MM.1S (cell line): ENCODE data around the gene CREB5.

Experiments used
- EZH2 ChIP-seq: fragments of 300-600 bp; sonication (generic); optimal IDR thresholded peaks from 2 replicates; pipeline ENCODE3; 2017; ENCODE audit warnings: low read depth, mild to moderate bottlenecking, antibody characterized with exemption, low read length, mixed read lengths
- EZH2phosphoT487 ChIP-seq: fragments of 300-600 bp; sonication (generic); IDR thresholded peaks from 2 replicates; pipeline ENCODE4 v1.6.1; 2018; ENCODE audit warnings: antibody characterized with exemption, low read length
- TF ChIP-seq, protein P1 (sequence below): fragments of 300-600 bp; sonication (generic); IDR thresholded peaks from 2 replicates; pipeline ENCODE4 v1.5.1; 2016; ENCODE audit warnings: antibody characterized with exemption, low read length, mixed read lengths

DNA sequence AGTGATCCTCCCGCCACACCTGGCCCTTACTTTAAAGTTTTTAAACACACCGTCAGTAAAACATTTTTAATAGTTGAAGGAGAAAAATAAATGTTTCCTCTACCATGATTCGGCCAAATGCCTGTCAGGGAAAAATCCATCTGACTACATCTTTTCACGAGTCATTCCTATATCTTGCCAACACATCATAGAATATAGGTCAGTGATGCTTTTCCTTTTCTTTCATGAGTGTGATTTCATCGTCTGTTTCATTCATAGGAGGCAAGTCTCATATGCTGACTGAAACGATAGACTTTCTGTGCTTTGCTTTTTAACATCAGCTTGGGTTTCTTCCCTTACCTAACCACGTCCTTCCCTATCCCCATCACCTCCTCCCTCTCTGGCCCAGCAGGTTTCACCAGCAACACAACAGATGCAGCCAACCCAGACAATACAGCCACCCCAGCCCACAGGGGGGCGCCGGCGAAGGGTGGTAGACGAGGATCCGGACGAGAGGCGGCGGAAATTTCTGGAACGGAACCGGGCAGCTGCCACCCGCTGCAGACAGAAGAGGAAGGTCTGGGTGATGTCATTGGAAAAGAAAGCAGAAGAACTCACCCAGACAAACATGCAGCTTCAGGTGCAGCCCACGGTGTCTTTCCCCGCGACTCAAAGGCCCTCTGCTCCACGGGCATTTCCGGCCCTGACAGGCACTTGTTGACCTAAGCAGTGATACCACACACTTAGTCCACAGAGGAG lies 396.6 kb downstream of the CREB5 start:
- TF ChIP-seq EZH2phosphoT487 (no peak), EZH2 (no peak)
- TF ChIP-seq, protein P1, sequence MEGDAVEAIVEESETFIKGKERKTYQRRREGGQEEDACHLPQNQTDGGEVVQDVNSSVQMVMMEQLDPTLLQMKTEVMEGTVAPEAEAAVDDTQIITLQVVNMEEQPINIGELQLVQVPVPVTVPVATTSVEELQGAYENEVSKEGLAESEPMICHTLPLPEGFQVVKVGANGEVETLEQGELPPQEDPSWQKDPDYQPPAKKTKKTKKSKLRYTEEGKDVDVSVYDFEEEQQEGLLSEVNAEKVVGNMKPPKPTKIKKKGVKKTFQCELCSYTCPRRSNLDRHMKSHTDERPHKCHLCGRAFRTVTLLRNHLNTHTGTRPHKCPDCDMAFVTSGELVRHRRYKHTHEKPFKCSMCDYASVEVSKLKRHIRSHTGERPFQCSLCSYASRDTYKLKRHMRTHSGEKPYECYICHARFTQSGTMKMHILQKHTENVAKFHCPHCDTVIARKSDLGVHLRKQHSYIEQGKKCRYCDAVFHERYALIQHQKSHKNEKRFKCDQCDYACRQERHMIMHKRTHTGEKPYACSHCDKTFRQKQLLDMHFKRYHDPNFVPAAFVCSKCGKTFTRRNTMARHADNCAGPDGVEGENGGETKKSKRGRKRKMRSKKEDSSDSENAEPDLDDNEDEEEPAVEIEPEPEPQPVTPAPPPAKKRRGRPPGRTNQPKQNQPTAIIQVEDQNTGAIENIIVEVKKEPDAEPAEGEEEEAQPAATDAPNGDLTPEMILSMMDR, result no peak
